GM21529 (cell line): ENCODE results near the gene MPHOSPH9.

Source experiments
- ATAC-seq: cut with Tn5 transposase; IDR thresholded peaks from one replicate; pipeline ENCODE4 v1.9.1; 2021; ENCODE audit not compliant: unreplicated experiment

Gene MPHOSPH9

GRCh38 chr12:123106640-123107359, 126.1 kb downstream of the MPHOSPH9 start:
- no peak for ATAC-seq

GRCh38 chr12:123105211-123105826, 127.6 kb downstream of the MPHOSPH9 start:
- ATAC-seq: no peak

GRCh38 chr12:123104809-123105208, 128.1 kb downstream of the MPHOSPH9 start:
- no peak for ATAC-seq
